DMS153 treated with DMSO at 0.1 percent for 48 hours (cell line): ENCODE data around the gene CPSF7.
A peak's percentile ranks its signal among the peaks of the same experiment; 100 is the strongest.
"Not testable (repeated sequence)": the region's sequence is repeated elsewhere in the genome, so short reads cannot be mapped to it uniquely, and the experiment has no call there.

Experiments used
- DNase-seq: peaks from one replicate; lab custom pipeline; 2025; ENCODE audit not compliant: unreplicated experiment; lab: John Stamatoyannopoulos, UW

CPSF7 gene, protein sequence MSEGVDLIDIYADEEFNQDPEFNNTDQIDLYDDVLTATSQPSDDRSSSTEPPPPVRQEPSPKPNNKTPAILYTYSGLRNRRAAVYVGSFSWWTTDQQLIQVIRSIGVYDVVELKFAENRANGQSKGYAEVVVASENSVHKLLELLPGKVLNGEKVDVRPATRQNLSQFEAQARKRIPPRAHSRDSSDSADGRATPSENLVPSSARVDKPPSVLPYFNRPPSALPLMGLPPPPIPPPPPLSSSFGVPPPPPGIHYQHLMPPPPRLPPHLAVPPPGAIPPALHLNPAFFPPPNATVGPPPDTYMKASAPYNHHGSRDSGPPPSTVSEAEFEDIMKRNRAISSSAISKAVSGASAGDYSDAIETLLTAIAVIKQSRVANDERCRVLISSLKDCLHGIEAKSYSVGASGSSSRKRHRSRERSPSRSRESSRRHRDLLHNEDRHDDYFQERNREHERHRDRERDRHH

GRCh38 chr11:61429691-61430582 is at the start of gene CPSF7, which contains the start of gene SDHAF2:
TSS of gene CPSF7 (minus strand) at chr11:61429975. CDS start at chr11:61429235, 740 bp downstream.
TSS of gene SDHAF2 (plus strand) at chr11:61430124. CDS start at chr11:61430147, 23 bp downstream.
- peak; percentile 71 for DNase-seq

DNA sequence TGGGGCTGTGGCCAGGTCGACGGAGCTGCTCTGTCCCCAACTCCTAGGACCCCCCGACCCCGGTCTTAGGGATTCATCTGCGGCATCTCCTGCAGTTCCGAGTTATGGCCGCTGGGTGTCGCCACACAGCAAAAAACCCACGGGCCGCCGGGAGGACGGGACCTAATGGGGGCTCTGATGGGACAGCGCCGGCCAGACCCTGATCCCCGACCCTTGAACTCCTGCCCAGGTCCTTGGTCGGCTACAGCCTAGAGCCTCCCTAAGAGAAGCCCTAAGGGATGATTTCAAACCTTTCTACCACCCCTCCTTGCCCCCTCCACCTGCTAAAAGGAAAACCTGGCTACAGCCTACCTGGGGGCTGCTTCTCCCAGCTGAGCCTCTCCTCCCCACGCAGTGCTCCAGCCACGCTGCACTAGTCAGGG is 48.0 kb upstream of the CPSF7 start:
- DNase-seq, result peak; percentile 18

GRCh38 chr11:61477126-61477525 is 47.4 kb upstream of the CPSF7 start:
- no peak for DNase-seq

DNA sequence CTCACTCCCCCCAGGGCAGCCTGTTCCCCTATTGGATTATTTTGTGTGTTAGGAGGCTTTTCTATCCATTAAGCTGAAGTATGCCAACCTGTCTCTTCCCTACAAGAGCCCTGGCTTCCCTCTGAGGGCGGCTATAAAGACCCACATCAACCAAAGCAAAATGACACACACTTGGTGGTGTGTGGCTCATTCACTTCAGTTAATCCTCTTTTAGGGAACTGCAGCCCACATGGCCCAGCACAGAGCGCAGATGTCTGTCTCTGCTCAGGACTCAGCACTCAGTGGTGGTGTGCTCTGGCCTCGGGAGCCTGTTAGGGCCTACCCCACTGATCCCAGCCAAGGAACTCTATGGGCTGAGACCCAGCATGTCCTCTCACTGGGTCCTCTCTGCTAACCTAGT is 46.6 kb upstream of the CPSF7 start:
- no peak for DNase-seq

DNA sequence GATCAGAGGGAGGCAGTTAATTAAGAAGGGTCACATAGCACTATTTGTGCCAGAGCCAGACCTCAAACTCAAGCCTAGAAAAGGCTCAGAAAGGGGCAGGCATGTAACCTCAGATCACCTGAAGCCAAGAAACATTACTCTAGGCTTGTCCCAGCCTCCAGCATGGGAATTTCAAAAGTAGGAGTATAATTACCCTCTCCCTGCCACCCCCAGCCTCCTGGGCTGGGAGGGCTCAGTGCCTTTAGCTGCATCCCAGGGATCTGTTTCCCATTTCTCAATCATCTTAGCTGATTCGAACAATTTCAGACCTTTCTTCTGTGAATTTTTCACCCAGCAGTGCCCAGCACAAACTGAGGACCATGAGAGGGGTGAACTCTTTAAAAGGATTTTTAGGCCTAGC is 45.7 kb upstream of the CPSF7 start:
- DNase-seq, result no peak

DNA sequence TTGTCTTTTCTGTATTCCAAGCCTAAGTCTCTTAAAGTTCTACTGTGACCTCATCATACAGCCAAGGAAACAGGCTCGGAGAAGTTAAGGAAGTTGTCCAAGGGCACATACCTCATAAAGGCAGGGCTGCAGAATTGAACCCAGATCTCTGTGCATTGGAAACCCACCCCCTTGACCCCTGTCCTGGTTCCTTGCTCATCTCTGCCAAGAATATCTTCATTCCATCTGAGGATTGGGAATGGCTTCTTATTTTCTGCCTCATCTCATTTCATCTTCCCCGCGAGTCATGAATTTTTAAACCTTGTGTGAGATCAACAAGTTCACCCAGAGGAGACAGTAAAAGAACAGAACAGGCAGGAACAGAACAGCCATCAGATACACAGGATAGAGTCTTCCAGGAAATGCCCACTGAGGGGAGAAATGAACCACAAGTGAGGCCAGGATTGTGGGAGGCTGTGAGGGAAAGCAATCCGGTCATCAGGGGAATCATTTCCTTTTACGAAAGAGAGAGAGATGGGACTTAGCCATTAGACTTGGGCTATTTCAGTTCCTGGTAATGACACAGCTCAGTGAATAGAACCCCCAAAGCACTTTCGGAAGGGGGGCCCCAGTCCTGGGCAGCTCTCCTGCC is 44.4 kb upstream of the CPSF7 start:
- DNase-seq, result no peak

- DNase-seq, result no peak
These were observed 43.7 kb upstream of the CPSF7 start for GRCh38 chr11:61473370-61474012.

DNA sequence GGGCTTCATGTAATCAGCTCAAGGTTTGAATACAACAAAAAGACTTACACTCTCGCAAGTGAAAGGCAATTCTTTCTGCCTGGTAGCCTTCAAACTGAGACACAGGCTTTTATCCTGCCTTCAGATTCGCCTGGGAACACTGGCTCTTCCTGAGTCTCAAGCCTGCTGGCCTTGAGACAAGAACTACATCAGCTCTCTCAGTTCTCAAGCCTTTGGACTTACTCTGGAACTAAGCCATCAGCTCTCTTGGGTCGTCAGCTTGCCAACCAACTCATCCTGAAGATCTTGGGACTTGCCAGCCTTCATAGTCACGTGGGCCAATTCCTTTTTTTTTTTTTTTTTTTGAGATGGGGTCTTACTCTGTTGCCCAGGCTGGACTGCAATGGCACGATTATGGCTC is 43.1 kb upstream of the CPSF7 start:
- DNase-seq, result no peak

DNA sequence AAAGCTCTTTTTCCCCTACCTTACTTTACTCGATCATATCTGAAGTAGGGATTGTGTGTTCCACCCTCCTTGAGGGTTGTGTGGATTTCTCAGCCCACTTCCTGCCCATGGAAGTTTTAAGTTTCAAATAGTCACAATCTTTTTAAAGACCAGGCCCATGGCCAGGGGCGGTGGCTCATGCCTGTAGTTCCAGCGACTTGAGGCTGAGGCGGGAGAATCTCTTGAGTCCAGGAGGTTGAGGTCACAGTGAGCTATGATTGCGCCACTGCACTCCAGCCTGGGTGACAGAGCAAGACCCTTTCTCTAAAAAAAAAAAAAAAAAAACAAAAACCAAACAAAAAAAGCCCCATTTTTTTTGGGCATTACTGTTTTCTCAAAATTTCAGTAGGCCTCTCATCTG is 42.5 kb upstream of the CPSF7 start:
- DNase-seq, result no peak

GRCh38 chr11:61468002-61468401 is 38.2 kb upstream of the CPSF7 start:
- DNase-seq, result no peak

GRCh38 chr11:61467602-61468001 is 37.8 kb upstream of the CPSF7 start:
- not testable (repeated sequence) for DNase-seq

DNA sequence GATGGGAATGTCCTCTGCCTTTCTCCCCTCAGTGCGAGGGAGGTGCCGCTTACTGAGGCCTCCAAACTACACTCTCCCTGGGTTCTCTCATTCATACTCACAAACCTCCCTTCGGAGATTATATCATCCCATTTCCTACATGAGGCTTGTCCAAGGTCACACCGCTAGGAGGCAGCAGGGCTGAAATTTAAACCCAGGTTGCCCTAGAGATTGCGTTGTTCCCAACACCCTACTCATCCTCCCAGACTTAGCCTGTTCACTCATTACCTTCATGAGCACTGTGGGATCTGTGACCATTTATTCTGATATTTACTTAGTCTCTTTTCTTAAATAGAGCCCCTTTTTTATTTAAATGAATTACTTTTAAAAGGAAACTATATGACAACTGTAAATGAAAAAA is 31.2 kb upstream of the CPSF7 start:
- no peak for DNase-seq

- DNase-seq, result no peak
These were observed 30.7 kb upstream of the CPSF7 start for GRCh38 chr11:61460474-61460881.

GRCh38 chr11:61454520-61454919 is 24.7 kb upstream of the CPSF7 start:
- DNase-seq, result no peak

- DNase-seq, result no peak
These were observed 23.9 kb upstream of the CPSF7 start for GRCh38 chr11:61453695-61454094.

DNA sequence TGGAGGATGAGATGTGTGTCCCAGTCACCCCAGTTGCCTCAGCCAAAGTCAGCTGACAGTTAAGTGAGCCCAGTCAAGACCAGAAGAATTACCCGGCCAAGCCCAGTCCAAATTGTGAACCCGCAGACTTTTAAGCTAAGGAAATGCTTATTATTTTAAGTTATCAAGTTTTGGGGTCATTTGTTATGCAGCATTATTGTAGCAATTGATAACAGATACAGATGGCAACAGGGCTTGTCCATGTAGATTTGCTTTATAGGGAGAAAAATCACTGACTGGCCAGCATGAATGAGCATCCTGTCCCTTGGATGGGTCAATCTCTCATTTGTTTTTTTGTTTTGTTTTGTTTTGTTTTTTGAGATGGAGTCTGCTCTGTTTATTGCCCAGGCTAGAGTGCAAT is 23.1 kb upstream of the CPSF7 start:
- DNase-seq, result no peak

GRCh38 chr11:61448552-61448927 is 18.8 kb upstream of the CPSF7 start:
- no peak for DNase-seq

DNA sequence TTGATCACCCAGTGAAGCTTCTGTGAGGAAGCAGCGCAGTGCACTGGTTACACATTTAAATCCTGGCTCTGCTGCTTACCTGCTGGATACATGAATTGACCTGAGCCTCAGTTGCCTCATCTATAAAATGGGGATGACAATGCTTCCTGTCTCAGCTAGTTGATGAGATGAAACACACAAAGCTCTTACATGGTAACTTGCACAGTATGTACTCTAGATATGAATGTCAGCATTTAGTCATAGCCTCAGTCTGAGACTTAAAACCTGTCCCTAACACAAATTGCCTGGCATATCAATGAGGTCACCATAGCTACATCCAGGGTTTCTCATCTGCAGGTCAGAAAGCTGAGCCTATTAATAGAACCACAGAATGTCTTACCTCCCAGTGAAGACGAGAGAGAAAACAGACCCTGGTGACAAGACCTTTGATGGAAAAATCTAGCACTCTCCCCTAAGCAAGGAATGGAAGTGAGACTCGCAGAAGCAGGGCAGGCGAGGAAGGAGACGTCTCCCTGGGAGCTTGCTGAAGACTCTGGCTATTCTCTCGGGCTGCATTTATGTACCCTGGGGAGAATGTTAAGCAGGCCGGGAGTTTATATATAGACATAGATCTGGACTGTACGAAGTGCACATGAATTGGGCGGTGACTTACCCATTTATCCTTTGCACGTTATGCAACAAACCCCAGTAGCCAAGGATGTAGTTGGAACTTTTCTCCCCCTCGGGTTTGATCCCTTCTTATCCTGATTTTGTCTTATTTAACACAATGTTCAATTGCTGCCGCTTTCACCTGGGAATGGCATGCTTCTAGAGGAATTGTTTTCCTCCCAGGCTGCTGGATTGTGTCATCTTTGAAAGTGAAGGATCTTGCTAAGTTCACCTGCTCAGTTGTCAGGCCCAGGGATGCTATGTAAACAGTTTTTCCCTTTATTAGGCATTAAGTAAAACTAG is 18.1 kb upstream of the CPSF7 start:
- no peak for DNase-seq

DNA sequence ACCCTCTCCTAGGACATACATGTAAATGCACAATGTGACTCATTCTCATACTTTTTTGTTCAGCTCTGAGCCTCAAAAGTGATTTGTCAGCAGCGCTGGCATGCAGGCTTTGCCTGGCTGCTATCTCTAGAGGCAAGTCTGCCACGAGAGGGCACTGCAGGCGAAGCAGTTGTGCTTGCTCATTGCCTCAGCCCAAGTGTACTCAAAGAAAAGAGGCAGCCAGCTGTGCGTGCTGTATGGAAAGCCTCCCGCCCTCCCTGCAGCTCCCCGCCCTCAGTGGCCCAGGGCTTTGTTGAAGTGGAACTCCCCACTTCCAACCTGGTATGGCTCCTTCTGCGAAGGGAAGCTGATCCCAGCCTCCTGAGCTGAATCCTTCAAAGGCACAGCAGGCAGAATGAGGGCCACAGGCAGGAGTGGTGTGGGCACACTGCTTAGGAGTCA is 16.5 kb upstream of the CPSF7 start:
- peak; percentile 58 for DNase-seq

GRCh38 chr11:61445516-61445915 is 15.7 kb upstream of the CPSF7 start:
- DNase-seq, result no peak
